IPS-15b (cell line): Measurements from ENCODE around the gene WNT9B.

Experiments
- H3K27me3 ChIP-seq: one replicate; pipeline ENCODE4 v1.6.1; 2013; ENCODE audit warnings: low read length; ENCODE audit not compliant: control insufficient read depth, insufficient read depth
- H3K36me3 ChIP-seq: one replicate; pipeline ENCODE4 v1.6.1; 2013; ENCODE audit warnings: low read length; ENCODE audit not compliant: control insufficient read depth, insufficient read depth
- H3K4me1 ChIP-seq: one replicate; pipeline ENCODE4 v1.6.1; 2013; ENCODE audit warnings: mild to moderate bottlenecking, low read length; ENCODE audit not compliant: control insufficient read depth, insufficient read depth
- H3K4me3 ChIP-seq: one replicate; pipeline ENCODE4 v1.5.1; 2013; ENCODE audit warnings: low read depth, low read length
- H3K9ac ChIP-seq: one replicate; pipeline ENCODE4 v1.6.1; 2013; ENCODE audit warnings: low read depth, mild to moderate bottlenecking, low read length
- H3K9me3 ChIP-seq: one replicate; pipeline ENCODE4 v1.6.1; 2013; ENCODE audit warnings: mild to moderate bottlenecking, low read length; ENCODE audit not compliant: control insufficient read depth, insufficient read depth

The WNT9B gene

GRCh38 chr17:46876353-46876887 lies 25.0 kb downstream of the WNT9B start:
- no peaks in the 10 kb centered on the region for H3K4me1 ChIP-seq
- H3K4me3 ChIP-seq = no peak overlapping the region
- no peak overlapping the region for H3K9ac ChIP-seq
- no peaks in the 10 kb centered on the region for H3K36me3 ChIP-seq
- H3K27me3 ChIP-seq = no peaks in the 10 kb centered on the region
- H3K9me3 ChIP-seq = no peaks in the 10 kb centered on the region

GRCh38 chr17:46876926-46877325 lies 25.5 kb downstream of the WNT9B start:
- Histone ChIP-seq H3K4me1 (no peaks in the 10 kb centered on the region), H3K36me3 (no peaks in the 10 kb centered on the region), H3K9me3 (no peaks in the 10 kb centered on the region), H3K27me3 (no peaks in the 10 kb centered on the region), H3K4me3 (no peak overlapping the region), H3K9ac (no peak overlapping the region)

- H3K27me3 ChIP-seq = no peaks in the 10 kb centered on the region
- no peaks in the 10 kb centered on the region for H3K36me3 ChIP-seq
- no peaks in the 10 kb centered on the region for H3K9me3 ChIP-seq
- no peak overlapping the region for H3K4me3 ChIP-seq
- no peaks in the 10 kb centered on the region for H3K4me1 ChIP-seq
- H3K9ac ChIP-seq = no peak overlapping the region
These were observed 26.1 kb downstream of the WNT9B start for GRCh38 chr17:46877466-46877865.

GRCh38 chr17:46878055-46878454 lies 26.7 kb downstream of the WNT9B start:
- H3K27me3 ChIP-seq = no peaks in the 10 kb centered on the region
- H3K9me3 ChIP-seq = no peaks in the 10 kb centered on the region
- no peaks in the 10 kb centered on the region for H3K4me1 ChIP-seq
- H3K9ac ChIP-seq = no peak overlapping the region
- no peaks in the 10 kb centered on the region for H3K36me3 ChIP-seq
- H3K4me3 ChIP-seq = no peak overlapping the region

- Histone ChIP-seq H3K4me3 (no peak overlapping the region), H3K9me3 (no peaks in the 10 kb centered on the region), H3K4me1 (no peaks in the 10 kb centered on the region), H3K27me3 (no peaks in the 10 kb centered on the region), H3K9ac (no peak overlapping the region), H3K36me3 (no peaks in the 10 kb centered on the region)
These were observed 27.7 kb downstream of the WNT9B start for GRCh38 chr17:46879101-46879500.

GRCh38 chr17:46881015-46881414 lies 29.6 kb downstream of the WNT9B start:
- H3K4me1 ChIP-seq = no peaks in the 10 kb centered on the region
- H3K4me3 ChIP-seq = no peak overlapping the region
- no peaks in the 10 kb centered on the region for H3K9me3 ChIP-seq
- no peaks in the 10 kb centered on the region for H3K36me3 ChIP-seq
- no peaks in the 10 kb centered on the region for H3K27me3 ChIP-seq
- H3K9ac ChIP-seq = no peak overlapping the region

GRCh38 chr17:46882666-46883065 lies 31.3 kb downstream of the WNT9B start:
- no peaks in the 10 kb centered on the region for H3K27me3 ChIP-seq
- H3K9ac ChIP-seq = no peak overlapping the region
- no peaks in the 10 kb centered on the region for H3K4me1 ChIP-seq
- H3K9me3 ChIP-seq = no peaks in the 10 kb centered on the region
- H3K4me3 ChIP-seq = no peak overlapping the region
- H3K36me3 ChIP-seq = no peaks in the 10 kb centered on the region

GRCh38 chr17:46883871-46884520 lies 32.6 kb downstream of the WNT9B start:
- Histone ChIP-seq H3K4me3 (no peak overlapping the region), H3K27me3 (no peaks in the 10 kb centered on the region), H3K9me3 (no peaks in the 10 kb centered on the region), H3K36me3 (no peaks in the 10 kb centered on the region), H3K9ac (no peak overlapping the region), H3K4me1 (no peaks in the 10 kb centered on the region)

GRCh38 chr17:46884552-46884951 lies 33.2 kb downstream of the WNT9B start:
- H3K9ac ChIP-seq = no peak overlapping the region
- no peak overlapping the region for H3K4me3 ChIP-seq
- no peaks in the 10 kb centered on the region for H3K9me3 ChIP-seq
- no peaks in the 10 kb centered on the region for H3K36me3 ChIP-seq
- no peaks in the 10 kb centered on the region for H3K4me1 ChIP-seq
- H3K27me3 ChIP-seq = no peaks in the 10 kb centered on the region

- Histone ChIP-seq H3K36me3 (no peaks in the 10 kb centered on the region), H3K27me3 (no peaks in the 10 kb centered on the region), H3K9me3 (no peaks in the 10 kb centered on the region), H3K9ac (no peak overlapping the region), H3K4me1 (peaks cover 4% of the 10 kb centered on the region), H3K4me3 (no peak overlapping the region)
These were observed 34.3 kb downstream of the WNT9B start for GRCh38 chr17:46885415-46886309.

- Histone ChIP-seq H3K4me3 (no peak overlapping the region), H3K9ac (no peak overlapping the region), H3K4me1 (peaks cover 4% of the 10 kb centered on the region), H3K27me3 (no peaks in the 10 kb centered on the region), H3K36me3 (no peaks in the 10 kb centered on the region), H3K9me3 (no peaks in the 10 kb centered on the region)
These were observed 34.9 kb downstream of the WNT9B start for GRCh38 chr17:46886310-46886663.

- no peaks in the 10 kb centered on the region for H3K9me3 ChIP-seq
- H3K27me3 ChIP-seq = no peaks in the 10 kb centered on the region
- H3K4me1 ChIP-seq = peaks cover 4% of the 10 kb centered on the region
- H3K4me3 ChIP-seq = no peak overlapping the region
- no peak overlapping the region for H3K9ac ChIP-seq
- no peaks in the 10 kb centered on the region for H3K36me3 ChIP-seq
These were observed 36.3 kb downstream of the WNT9B start for GRCh38 chr17:46887717-46888116.
